H1 (cell line): ENCODE results near the gene SLC43A3.

Experiments used
- EZH2 ChIP-seq: fragments of 200-600 bp; sonication (generic); IDR thresholded peaks from 2 replicates; pipeline ENCODE4 v1.7.1; 2012; ENCODE audit warnings: low read depth, mild to moderate bottlenecking, moderate library complexity, low read length, inconsistent platforms; ENCODE audit not compliant: severe bottlenecking
- POLR2AphosphoS5 ChIP-seq: IDR thresholded peaks from 2 replicates; pipeline ENCODE4 v1.6.1; 2011; ENCODE audit warnings: low read depth, low read length
- RAD21 ChIP-seq, 2 experiments: IDR thresholded peaks in 1 of 2; conservative IDR thresholded peaks in 1 of 2; 2 replicates each; pipeline ENCODE4 v1.6.1; 2011; ENCODE audit warnings: low read depth in 2 of 2, low read length in 2 of 2, improper control_type of control experiment in 1 of 2, inconsistent platforms in 1 of 2, mild to moderate bottlenecking in 1 of 2, moderate library complexity in 1 of 2
- RFX5 ChIP-seq: IDR thresholded peaks from 2 replicates; pipeline ENCODE4 v1.6.1; 2011; ENCODE audit warnings: low read depth, low read length, improper control_type of control experiment, borderline replicate concordance
- TAF7 ChIP-seq: optimal IDR thresholded peaks from 2 replicates; pipeline ENCODE3; 2011; ENCODE audit warnings: low read depth, mild to moderate bottlenecking, inconsistent platforms, low read length, moderate library complexity, borderline replicate concordance
- TF ChIP-seq, protein P1 (sequence below), 3 experiments: IDR thresholded peaks; 1 replicate in 2 of 3; 2 replicates in 1 of 3; pipeline versions ENCODE4 v1.5.1 to v1.6.1; 2011; ENCODE audit warnings: low read length in 3 of 3, mild to moderate bottlenecking in 3 of 3, inconsistent platforms in 2 of 3, low read depth in 1 of 3, moderate library complexity in 1 of 3; ENCODE audit not compliant: insufficient read depth in 1 of 3; ENCODE audit errors: control extremely low read depth in 1 of 3
- TF ChIP-seq, protein P2 (sequence below): IDR thresholded peaks from 2 replicates; pipeline ENCODE4 v1.6.1; 2011; ENCODE audit warnings: low read depth, mild to moderate bottlenecking, low read length; ENCODE audit not compliant: insufficient read depth

DNA sequence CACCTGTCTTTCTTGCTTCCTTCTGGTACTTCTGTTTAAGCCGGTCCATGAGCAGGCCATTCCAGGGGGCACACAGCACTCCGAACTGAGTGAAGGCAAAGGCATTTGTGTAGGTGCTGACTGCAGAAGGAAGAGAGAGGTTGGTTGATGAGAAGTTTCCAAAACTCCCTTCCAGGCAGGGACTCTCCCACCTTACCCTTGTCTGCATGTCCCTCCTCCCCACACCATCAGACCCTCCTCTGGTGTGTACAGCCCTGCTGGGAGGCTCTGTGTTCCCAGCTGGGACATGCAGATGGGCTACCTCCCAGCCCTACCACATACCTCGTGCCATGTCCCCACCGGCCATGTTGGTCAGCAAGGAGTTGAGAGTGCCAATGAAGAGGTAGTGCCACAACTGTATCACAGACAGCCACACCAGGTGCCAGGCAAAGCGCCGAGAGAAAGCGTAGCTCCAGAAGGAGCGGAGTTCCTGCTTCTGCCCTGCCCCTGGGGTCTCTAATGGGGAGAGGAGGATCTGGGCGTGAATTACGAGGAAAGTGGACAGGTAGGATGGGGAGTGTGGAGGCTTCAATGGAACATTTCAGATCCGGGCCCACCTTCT lies 12.2 kb downstream of the SLC43A3 start:
- TF ChIP-seq, protein P1, sequence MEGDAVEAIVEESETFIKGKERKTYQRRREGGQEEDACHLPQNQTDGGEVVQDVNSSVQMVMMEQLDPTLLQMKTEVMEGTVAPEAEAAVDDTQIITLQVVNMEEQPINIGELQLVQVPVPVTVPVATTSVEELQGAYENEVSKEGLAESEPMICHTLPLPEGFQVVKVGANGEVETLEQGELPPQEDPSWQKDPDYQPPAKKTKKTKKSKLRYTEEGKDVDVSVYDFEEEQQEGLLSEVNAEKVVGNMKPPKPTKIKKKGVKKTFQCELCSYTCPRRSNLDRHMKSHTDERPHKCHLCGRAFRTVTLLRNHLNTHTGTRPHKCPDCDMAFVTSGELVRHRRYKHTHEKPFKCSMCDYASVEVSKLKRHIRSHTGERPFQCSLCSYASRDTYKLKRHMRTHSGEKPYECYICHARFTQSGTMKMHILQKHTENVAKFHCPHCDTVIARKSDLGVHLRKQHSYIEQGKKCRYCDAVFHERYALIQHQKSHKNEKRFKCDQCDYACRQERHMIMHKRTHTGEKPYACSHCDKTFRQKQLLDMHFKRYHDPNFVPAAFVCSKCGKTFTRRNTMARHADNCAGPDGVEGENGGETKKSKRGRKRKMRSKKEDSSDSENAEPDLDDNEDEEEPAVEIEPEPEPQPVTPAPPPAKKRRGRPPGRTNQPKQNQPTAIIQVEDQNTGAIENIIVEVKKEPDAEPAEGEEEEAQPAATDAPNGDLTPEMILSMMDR (IDR thresholded peaks at IDR 0.05; ENCODE audit: control extremely low read depth in 1 of 3, insufficient read depth in 1 of 3, low read depth in 1 of 3, low read length in 3 of 3): no peak
- no peak for TF ChIP-seq TAF7
- no peak for TF ChIP-seq EZH2
- no peak for TF ChIP-seq RFX5
- TF ChIP-seq RAD21 (IDR thresholded peaks at IDR 0.05 in 1 of 2, conservative IDR thresholded peaks at IDR 0.05 in 1 of 2; ENCODE audit: low read depth in 2 of 2, low read length in 2 of 2): no peak
- TF ChIP-seq, protein P2, sequence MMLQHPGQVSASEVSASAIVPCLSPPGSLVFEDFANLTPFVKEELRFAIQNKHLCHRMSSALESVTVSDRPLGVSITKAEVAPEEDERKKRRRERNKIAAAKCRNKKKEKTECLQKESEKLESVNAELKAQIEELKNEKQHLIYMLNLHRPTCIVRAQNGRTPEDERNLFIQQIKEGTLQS: no peak
- TF ChIP-seq POLR2AphosphoS5: no peak
